ENCODE data around the gene MSMP. TPM values are rescaled to one million over a fixed set of nuclear protein-coding genes. Genes with fewer than 3 reads are reported as not detected.

Gene MSMP
- total and polyA plus RNA-seq, 9 of the 15 experiments (the other 6 are each of a cell fraction or from before 2014, with no cell fraction given): 0.60 TPM; not detected in 8

DNA sequence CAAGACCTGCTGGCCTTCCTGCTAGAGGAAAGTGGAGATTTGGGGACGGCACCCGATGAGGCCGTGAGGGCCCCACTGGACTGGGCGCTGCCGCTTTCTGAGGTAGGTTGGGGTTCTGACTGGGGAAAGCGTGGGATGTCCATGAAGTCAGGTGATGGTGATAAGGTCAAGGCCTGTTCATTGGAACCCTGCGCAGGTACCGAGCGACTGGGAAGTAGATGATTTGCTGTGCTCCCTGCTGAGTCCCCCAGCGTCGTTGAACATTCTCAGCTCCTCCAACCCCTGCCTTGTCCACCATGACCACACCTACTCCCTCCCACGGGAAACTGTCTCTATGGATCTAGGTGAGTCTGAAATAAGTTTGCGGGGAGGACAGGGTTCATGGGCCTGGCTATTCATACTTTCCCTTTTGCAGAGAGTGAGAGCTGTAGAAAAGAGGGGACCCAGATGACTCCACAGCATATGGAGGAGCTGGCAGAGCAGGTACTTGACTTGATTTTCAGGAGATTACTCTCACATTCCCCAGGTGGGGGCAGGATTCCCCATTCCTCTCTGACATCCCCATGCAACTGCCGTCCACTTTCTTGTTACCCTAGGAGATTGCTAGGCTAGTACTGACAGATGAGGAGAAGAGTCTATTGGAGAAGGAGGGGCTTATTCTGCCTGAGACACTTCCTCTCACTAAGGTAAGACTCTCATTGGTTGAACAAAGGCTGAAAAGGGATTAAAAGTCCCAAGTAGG is 21.1 kb downstream of the MSMP start (continued):
- peak in 1 of 2 experiments; percentile 16; a peak in 1 of 4 replicates for TF ChIP-seq HDAC1 (IDR thresholded peaks at IDR 0.05)
- no peak for TF ChIP-seq IRF2 (CRISPR knock-in tag; IDR thresholded peaks at IDR 0.05)
- 0 out of 4 replicates have a peak, but pooled peaks of 1 of the 2 experiments have one; percentile 10 for TF ChIP-seq RAD21 (CRISPR knock-in tag; conservative IDR thresholded peaks at IDR 0.05 in 1 of 2, IDR thresholded peaks at IDR 0.05 in 1 of 2)
- TF ChIP-seq, protein P1, sequence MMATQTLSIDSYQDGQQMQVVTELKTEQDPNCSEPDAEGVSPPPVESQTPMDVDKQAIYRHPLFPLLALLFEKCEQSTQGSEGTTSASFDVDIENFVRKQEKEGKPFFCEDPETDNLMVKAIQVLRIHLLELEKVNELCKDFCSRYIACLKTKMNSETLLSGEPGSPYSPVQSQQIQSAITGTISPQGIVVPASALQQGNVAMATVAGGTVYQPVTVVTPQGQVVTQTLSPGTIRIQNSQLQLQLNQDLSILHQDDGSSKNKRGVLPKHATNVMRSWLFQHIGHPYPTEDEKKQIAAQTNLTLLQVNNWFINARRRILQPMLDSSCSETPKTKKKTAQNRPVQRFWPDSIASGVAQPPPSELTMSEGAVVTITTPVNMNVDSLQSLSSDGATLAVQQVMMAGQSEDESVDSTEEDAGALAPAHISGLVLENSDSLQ (IDR thresholded peaks at IDR 0.05): peak; percentile 67
- TF ChIP-seq RFX1 (IDR thresholded peaks at IDR 0.05): peak; percentile 73
- no peak for TF ChIP-seq MCM3 (IDR thresholded peaks at IDR 0.05)
- no peak for TF ChIP-seq ZNF232 (CRISPR knock-in tag; IDR thresholded peaks at IDR 0.05)
- no peak for TF ChIP-seq RBFOX2 (IDR thresholded peaks at IDR 0.05; ENCODE audit: low read depth, low read length)
- no peak for TF ChIP-seq CEBPB (tag; IDR thresholded peaks at IDR 0.05)
- peak; percentile 76 for TF ChIP-seq SPI1 (IDR thresholded peaks at IDR 0.05; ENCODE audit: borderline replicate concordance, low read depth, low read length)
- TF ChIP-seq, protein P2, sequence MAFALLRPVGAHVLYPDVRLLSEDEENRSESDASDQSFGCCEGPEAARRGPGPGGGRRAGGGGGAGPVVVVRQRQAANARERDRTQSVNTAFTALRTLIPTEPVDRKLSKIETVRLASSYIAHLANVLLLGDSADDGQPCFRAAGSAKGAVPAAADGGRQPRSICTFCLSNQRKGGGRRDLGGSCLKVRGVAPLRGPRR (CRISPR knock-in tag; IDR thresholded peaks at IDR 0.05): no peak
- TF ChIP-seq, protein P3, sequence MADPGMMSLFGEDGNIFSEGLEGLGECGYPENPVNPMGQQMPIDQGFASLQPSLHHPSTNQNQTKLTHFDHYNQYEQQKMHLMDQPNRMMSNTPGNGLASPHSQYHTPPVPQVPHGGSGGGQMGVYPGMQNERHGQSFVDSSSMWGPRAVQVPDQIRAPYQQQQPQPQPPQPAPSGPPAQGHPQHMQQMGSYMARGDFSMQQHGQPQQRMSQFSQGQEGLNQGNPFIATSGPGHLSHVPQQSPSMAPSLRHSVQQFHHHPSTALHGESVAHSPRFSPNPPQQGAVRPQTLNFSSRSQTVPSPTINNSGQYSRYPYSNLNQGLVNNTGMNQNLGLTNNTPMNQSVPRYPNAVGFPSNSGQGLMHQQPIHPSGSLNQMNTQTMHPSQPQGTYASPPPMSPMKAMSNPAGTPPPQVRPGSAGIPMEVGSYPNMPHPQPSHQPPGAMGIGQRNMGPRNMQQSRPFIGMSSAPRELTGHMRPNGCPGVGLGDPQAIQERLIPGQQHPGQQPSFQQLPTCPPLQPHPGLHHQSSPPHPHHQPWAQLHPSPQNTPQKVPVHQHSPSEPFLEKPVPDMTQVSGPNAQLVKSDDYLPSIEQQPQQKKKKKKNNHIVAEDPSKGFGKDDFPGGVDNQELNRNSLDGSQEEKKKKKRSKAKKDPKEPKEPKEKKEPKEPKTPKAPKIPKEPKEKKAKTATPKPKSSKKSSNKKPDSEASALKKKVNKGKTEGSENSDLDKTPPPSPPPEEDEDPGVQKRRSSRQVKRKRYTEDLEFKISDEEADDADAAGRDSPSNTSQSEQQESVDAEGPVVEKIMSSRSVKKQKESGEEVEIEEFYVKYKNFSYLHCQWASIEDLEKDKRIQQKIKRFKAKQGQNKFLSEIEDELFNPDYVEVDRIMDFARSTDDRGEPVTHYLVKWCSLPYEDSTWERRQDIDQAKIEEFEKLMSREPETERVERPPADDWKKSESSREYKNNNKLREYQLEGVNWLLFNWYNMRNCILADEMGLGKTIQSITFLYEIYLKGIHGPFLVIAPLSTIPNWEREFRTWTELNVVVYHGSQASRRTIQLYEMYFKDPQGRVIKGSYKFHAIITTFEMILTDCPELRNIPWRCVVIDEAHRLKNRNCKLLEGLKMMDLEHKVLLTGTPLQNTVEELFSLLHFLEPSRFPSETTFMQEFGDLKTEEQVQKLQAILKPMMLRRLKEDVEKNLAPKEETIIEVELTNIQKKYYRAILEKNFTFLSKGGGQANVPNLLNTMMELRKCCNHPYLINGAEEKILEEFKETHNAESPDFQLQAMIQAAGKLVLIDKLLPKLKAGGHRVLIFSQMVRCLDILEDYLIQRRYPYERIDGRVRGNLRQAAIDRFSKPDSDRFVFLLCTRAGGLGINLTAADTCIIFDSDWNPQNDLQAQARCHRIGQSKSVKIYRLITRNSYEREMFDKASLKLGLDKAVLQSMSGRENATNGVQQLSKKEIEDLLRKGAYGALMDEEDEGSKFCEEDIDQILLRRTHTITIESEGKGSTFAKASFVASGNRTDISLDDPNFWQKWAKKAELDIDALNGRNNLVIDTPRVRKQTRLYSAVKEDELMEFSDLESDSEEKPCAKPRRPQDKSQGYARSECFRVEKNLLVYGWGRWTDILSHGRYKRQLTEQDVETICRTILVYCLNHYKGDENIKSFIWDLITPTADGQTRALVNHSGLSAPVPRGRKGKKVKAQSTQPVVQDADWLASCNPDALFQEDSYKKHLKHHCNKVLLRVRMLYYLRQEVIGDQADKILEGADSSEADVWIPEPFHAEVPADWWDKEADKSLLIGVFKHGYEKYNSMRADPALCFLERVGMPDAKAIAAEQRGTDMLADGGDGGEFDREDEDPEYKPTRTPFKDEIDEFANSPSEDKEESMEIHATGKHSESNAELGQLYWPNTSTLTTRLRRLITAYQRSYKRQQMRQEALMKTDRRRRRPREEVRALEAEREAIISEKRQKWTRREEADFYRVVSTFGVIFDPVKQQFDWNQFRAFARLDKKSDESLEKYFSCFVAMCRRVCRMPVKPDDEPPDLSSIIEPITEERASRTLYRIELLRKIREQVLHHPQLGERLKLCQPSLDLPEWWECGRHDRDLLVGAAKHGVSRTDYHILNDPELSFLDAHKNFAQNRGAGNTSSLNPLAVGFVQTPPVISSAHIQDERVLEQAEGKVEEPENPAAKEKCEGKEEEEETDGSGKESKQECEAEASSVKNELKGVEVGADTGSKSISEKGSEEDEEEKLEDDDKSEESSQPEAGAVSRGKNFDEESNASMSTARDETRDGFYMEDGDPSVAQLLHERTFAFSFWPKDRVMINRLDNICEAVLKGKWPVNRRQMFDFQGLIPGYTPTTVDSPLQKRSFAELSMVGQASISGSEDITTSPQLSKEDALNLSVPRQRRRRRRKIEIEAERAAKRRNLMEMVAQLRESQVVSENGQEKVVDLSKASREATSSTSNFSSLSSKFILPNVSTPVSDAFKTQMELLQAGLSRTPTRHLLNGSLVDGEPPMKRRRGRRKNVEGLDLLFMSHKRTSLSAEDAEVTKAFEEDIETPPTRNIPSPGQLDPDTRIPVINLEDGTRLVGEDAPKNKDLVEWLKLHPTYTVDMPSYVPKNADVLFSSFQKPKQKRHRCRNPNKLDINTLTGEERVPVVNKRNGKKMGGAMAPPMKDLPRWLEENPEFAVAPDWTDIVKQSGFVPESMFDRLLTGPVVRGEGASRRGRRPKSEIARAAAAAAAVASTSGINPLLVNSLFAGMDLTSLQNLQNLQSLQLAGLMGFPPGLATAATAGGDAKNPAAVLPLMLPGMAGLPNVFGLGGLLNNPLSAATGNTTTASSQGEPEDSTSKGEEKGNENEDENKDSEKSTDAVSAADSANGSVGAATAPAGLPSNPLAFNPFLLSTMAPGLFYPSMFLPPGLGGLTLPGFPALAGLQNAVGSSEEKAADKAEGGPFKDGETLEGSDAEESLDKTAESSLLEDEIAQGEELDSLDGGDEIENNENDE (IDR thresholded peaks at IDR 0.05; ENCODE audit: low read depth, low read length): no peak
- no peak for TF ChIP-seq ZC3H11A (IDR thresholded peaks at IDR 0.05; ENCODE audit: low read depth, low read length)
- no peak for TF ChIP-seq MTA3 (IDR thresholded peaks at IDR 0.05; ENCODE audit: borderline replicate concordance)
- no peak for TF ChIP-seq TRIM28 (IDR thresholded peaks at IDR 0.05)
- TF ChIP-seq MEF2A (IDR thresholded peaks at IDR 0.05; ENCODE audit: control insufficient read depth, low read depth, low read length): no peak

Measured in K562 (cell line).